GM19468 (cell line): ENCODE measurements around the gene MREG.
A peak's percentile ranks its signal among the peaks of the same experiment; 100 is the strongest.
"Not testable (repeated sequence)": the region's sequence is repeated elsewhere in the genome, so short reads cannot be mapped to it uniquely, and the experiment has no call there.

Source experiments
- ATAC-seq: cut with Tn5 transposase; IDR thresholded peaks from one replicate; pipeline ENCODE4 v1.9.1; 2021; ENCODE audit warnings: mild to moderate bottlenecking, moderate library complexity, moderate number of reproducible peaks; ENCODE audit not compliant: unreplicated experiment; ENCODE audit errors: extremely low read depth

MREG gene

GRCh38 chr2:215998636-215999035, 14.7 kb downstream of the MREG start:
- no peak for ATAC-seq

GRCh38 chr2:215997219-215997618, 16.1 kb downstream of the MREG start:
- no peak for ATAC-seq

GRCh38 chr2:215994911-215995310, 18.4 kb downstream of the MREG start:
- no peak for ATAC-seq

GRCh38 chr2:215988556-215989207, 24.7 kb downstream of the MREG start:
- ATAC-seq, result not testable (repeated sequence)

GRCh38 chr2:215985257-215985656, 28.1 kb downstream of the MREG start:
- no peak for ATAC-seq

- no peak for ATAC-seq
These were observed 28.7 kb downstream of the MREG start for GRCh38 chr2:215984661-215985060.

- peak; percentile 26 for ATAC-seq
These were observed 29.6 kb downstream of the MREG start for GRCh38 chr2:215983581-215984351.

- no peak for ATAC-seq
These were observed 30.9 kb downstream of the MREG start for GRCh38 chr2:215982465-215982875.

GRCh38 chr2:215981115-215981514, 32.2 kb downstream of the MREG start:
- no peak for ATAC-seq

- ATAC-seq, result peak; percentile 23
These were observed 33.7 kb downstream of the MREG start for GRCh38 chr2:215979620-215980019.

GRCh38 chr2:215974700-215975429, 38.5 kb downstream of the MREG start:
- ATAC-seq, result no peak

GRCh38 chr2:215973954-215974699, 39.2 kb downstream of the MREG start:
- ATAC-seq, result no peak

- no peak for ATAC-seq
These were observed 40.1 kb downstream of the MREG start for GRCh38 chr2:215973145-215973792.

GRCh38 chr2:215971671-215972070, 41.7 kb downstream of the MREG start:
- ATAC-seq, result no peak

GRCh38 chr2:215970894-215971293, 42.5 kb downstream of the MREG start:
- not testable (repeated sequence) for ATAC-seq

- no peak for ATAC-seq
These were observed 42.9 kb downstream of the MREG start for GRCh38 chr2:215970425-215970824.

- ATAC-seq, result no peak
These were observed 44.1 kb downstream of the MREG start for GRCh38 chr2:215969131-215969841.

GRCh38 chr2:215968499-215968898, 44.9 kb downstream of the MREG start:
- no peak for ATAC-seq
